H9 (cell line): ENCODE data around the gene TOM1L2. TPM values are rescaled to one million over a fixed set of nuclear protein-coding genes. Genes with fewer than 3 reads are reported as not detected.
"Not testable (repeated sequence)": the region's sequence is repeated elsewhere in the genome, so short reads cannot be mapped to it uniquely, and the experiment has no call there.

ENCODE experiments used
- DNase-seq: peaks from one replicate; pipeline ENCODE4 v3.0.0-alpha.2; 2017
- H2AFZ ChIP-seq: one replicate; pipeline ENCODE4 v1.6.1; 2013; ENCODE audit warnings: mild to moderate bottlenecking, low read length, control low read depth, moderate library complexity
- H2AK5ac ChIP-seq: 2 replicates; pipeline ENCODE4 v1.6.1; 2013; ENCODE audit warnings: low read length, control low read depth, mixed read lengths; ENCODE audit not compliant: insufficient read length
- H2BK120ac ChIP-seq: one replicate; pipeline ENCODE4 v1.6.1; 2013; ENCODE audit warnings: low read depth, mild to moderate bottlenecking, low read length, control low read depth, inconsistent platforms; ENCODE audit not compliant: poor library complexity, severe bottlenecking
- H2BK12ac ChIP-seq: 2 replicates; pipeline ENCODE4 v1.6.1; 2013; ENCODE audit warnings: low read length, control low read depth, mixed read lengths, low read depth; ENCODE audit not compliant: insufficient read length
- H2BK15ac ChIP-seq: 2 replicates; pipeline ENCODE4 v1.6.1; 2013; ENCODE audit warnings: low read depth, low read length, control low read depth
- H2BK20ac ChIP-seq: one replicate; pipeline ENCODE4 v1.6.1; 2013; ENCODE audit warnings: low read depth, mild to moderate bottlenecking, low read length, control low read depth, inconsistent platforms; ENCODE audit not compliant: poor library complexity, severe bottlenecking
- H2BK5ac ChIP-seq: 2 replicates; pipeline ENCODE4 v1.6.1; 2013; ENCODE audit warnings: low read length, control low read depth, mixed read lengths; ENCODE audit not compliant: insufficient read length
- H3K14ac ChIP-seq: 2 replicates; pipeline ENCODE4 v1.6.1; 2013; ENCODE audit warnings: low read length, control low read depth; ENCODE audit not compliant: insufficient read depth
- H3K18ac ChIP-seq: 2 replicates; pipeline ENCODE4 v1.6.1; 2013; ENCODE audit warnings: low read depth, mild to moderate bottlenecking, mixed read lengths, low read length, control low read depth; ENCODE audit not compliant: insufficient read length
- H3K23ac ChIP-seq: 2 replicates; pipeline ENCODE4 v1.6.1; 2013; ENCODE audit warnings: low read length, control low read depth, mixed read lengths, low read depth; ENCODE audit not compliant: insufficient read length
- H3K23me2 ChIP-seq: 2 replicates; pipeline ENCODE4 v1.6.1; 2013; ENCODE audit warnings: low read depth, mild to moderate bottlenecking, mixed read lengths, low read length, control low read depth; ENCODE audit not compliant: insufficient read length, poor library complexity, severe bottlenecking
- H3K27ac ChIP-seq: 2 replicates; pipeline ENCODE4 v1.5.1; 2013; ENCODE audit warnings: low read length, control low read depth, mixed read lengths, low read depth; ENCODE audit not compliant: insufficient read length
- H3K27me3 ChIP-seq: 2 replicates; pipeline ENCODE4 v1.6.1; 2013; ENCODE audit warnings: low read length, control low read depth, inconsistent platforms; ENCODE audit not compliant: insufficient read depth
- H3K4ac ChIP-seq: 2 replicates; pipeline ENCODE4 v1.6.1; 2013; ENCODE audit warnings: low read depth, mild to moderate bottlenecking, control low read depth, inconsistent platforms, low read length, moderate library complexity
- H3K4me1 ChIP-seq: 2 replicates; pipeline ENCODE4 v1.6.1; 2013; ENCODE audit warnings: low read length, control low read depth, inconsistent platforms; ENCODE audit not compliant: insufficient read depth
- H3K4me2 ChIP-seq: 2 replicates; pipeline ENCODE4 v1.6.1; 2013; ENCODE audit warnings: low read length, control low read depth, mixed read lengths; ENCODE audit not compliant: insufficient read length, insufficient read depth
- H3K56ac ChIP-seq: 2 replicates; pipeline ENCODE4 v1.6.1; 2013; ENCODE audit warnings: low read depth, mild to moderate bottlenecking, mixed read lengths, low read length, control low read depth; ENCODE audit not compliant: insufficient read length
- H3K79me1 ChIP-seq: 2 replicates; pipeline ENCODE4 v1.6.1; 2013; ENCODE audit warnings: low read depth, mild to moderate bottlenecking, moderate library complexity, low read length, control low read depth, inconsistent platforms; ENCODE audit not compliant: insufficient read depth, poor library complexity, severe bottlenecking
- H3K79me2 ChIP-seq: 2 replicates; pipeline ENCODE4 v1.6.1; 2013; ENCODE audit warnings: low read length, control low read depth, inconsistent platforms; ENCODE audit not compliant: insufficient read depth
- H3K9ac ChIP-seq: 2 replicates; pipeline ENCODE4 v1.6.1; 2013; ENCODE audit warnings: low read length, control low read depth, mixed read lengths; ENCODE audit not compliant: insufficient read length; ENCODE audit errors: extremely low read depth
- H3K9me3 ChIP-seq: one replicate; pipeline ENCODE4 v1.6.1; 2013; ENCODE audit warnings: low read depth, low read length, inconsistent platforms; ENCODE audit not compliant: control insufficient read depth
- H3T11ph ChIP-seq: one replicate; pipeline ENCODE4 v1.6.1; 2013; ENCODE audit warnings: mild to moderate bottlenecking, low read length, control low read depth, inconsistent platforms
- H4K20me1 ChIP-seq: one replicate; pipeline ENCODE4 v1.6.1; 2013; ENCODE audit not compliant: control insufficient read depth, insufficient read length, insufficient read depth
- H4K5ac ChIP-seq: 2 replicates; pipeline ENCODE4 v1.6.1; 2013; ENCODE audit warnings: low read depth, mild to moderate bottlenecking, mixed read lengths, low read length, control low read depth; ENCODE audit not compliant: insufficient read length
- H4K8ac ChIP-seq: replicated peaks from 2 replicates; pipeline ENCODE4 v1.6.1; 2013; ENCODE audit warnings: low read length, control low read depth, mixed read lengths, low read depth; ENCODE audit not compliant: insufficient read length
- H4K91ac ChIP-seq: 2 replicates; pipeline ENCODE4 v1.6.1; 2013; ENCODE audit warnings: low read depth, mild to moderate bottlenecking, moderate library complexity, mixed read lengths, low read length, control low read depth; ENCODE audit not compliant: insufficient read length
- H3K27ac Mint-ChIP-seq, 3 experiments: 2 replicates in 2 of 3; 3 replicates in 1 of 3; pipeline ENCODE4 v1.8.0; 2020 to 2021; ENCODE audit warnings: mixed read lengths in 3 of 3, mild to moderate bottlenecking in 1 of 3, moderate library complexity in 1 of 3
- H3K27me3 Mint-ChIP-seq: 2 replicates; pipeline ENCODE4 v1.8.0; 2021; ENCODE audit warnings: low read depth, mild to moderate bottlenecking, moderate library complexity, mixed read lengths
- H3K36me3 Mint-ChIP-seq, 3 experiments: 2 replicates in 2 of 3; 3 replicates in 1 of 3; pipeline ENCODE4 v1.8.0; 2020 to 2021; ENCODE audit warnings: low read depth in 3 of 3, mixed read lengths in 3 of 3; ENCODE audit not compliant: insufficient read depth in 1 of 3
- H3K4me1 Mint-ChIP-seq, 2 experiments: 2 replicates each; pipeline ENCODE4 v1.8.0; 2020; ENCODE audit warnings: mixed read lengths in 2 of 2
- H3K4me3 Mint-ChIP-seq, 2 experiments: 2 replicates in 1 of 2; 3 replicates in 1 of 2; pipeline ENCODE4 v1.8.0; 2020 to 2021; ENCODE audit warnings: mild to moderate bottlenecking in 2 of 2, mixed read lengths in 2 of 2, moderate library complexity in 1 of 2
- H3K9me3 Mint-ChIP-seq, 2 experiments: 2 replicates in 1 of 2; 3 replicates in 1 of 2; pipeline ENCODE4 v1.8.0; 2020; ENCODE audit warnings: mild to moderate bottlenecking in 2 of 2, mixed read lengths in 2 of 2, moderate library complexity in 1 of 2
- CTCF ChIP-seq: fragments of 200-600 bp; sonication (generic); conservative IDR thresholded peaks from 3 replicates; pipeline ENCODE4 v1.8.0; 2021; ENCODE audit warnings: antibody characterized with exemption, mild to moderate bottlenecking
- WGBS: extraction: QIAGEN DNeasy Blood & Tissue Kit; methylation state at CpG from one replicate; pipeline ENCODE4 v1.1.7; 2013; ENCODE audit warnings: missing lambda C conversion rate, low lambda C conversion rate, mixed read lengths; ENCODE audit not compliant: insufficient read length; ENCODE audit errors: extremely low coverage; 5-methylcytosine and 5-hydroxymethylcytosine counted together
- total RNA-seq: library from RNA; stranded (reverse); gene quantifications from 2 replicates; pipeline ENCODE4 v1.2.1, GENCODE V29; 2021

Gene TOM1L2
- total RNA-seq, 1 experiment from 2014 or later = 4.6 TPM

DNA sequence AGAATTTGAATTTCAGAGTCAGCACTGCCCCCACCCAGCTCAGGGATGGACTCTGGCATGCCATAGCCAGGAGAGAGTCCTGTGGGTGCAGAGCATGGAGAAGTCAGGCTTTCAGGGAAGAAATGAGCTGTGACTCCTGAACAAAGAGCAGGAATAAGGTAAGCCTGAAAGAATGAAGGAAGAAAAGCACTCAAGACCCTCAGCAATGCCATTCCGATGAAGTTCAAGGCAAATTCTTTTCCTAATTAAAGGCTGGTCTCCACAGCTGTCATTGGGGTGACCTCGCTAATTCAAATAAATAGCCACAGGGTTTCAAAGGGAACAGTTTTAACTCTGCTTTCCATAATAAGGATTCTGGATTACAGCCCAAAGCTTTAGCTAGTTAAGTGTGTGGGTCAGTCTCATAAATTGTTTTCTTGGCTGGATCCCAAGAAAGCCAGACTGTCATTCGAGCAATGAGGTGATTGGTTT, 31.7 kb downstream of the TOM1L2 start:
- no peak overlapping the region for H3K14ac ChIP-seq
- no peak overlapping the region for H2BK120ac ChIP-seq
- no peak overlapping the region for H4K8ac ChIP-seq
- no peak overlapping the region; a peak in 1 of 7 replicates for H3K27ac Mint-ChIP-seq
- no peak overlapping the region for H3K56ac ChIP-seq
- H3K4ac ChIP-seq = no peak overlapping the region
- H3K27ac ChIP-seq = no peak overlapping the region
- no peak overlapping the region for H2AFZ ChIP-seq
- no peaks in the 10 kb centered on the region for H3K36me3 Mint-ChIP-seq
- H3K23me2 ChIP-seq = no peaks in the 10 kb centered on the region
- H3K23ac ChIP-seq = no peak overlapping the region
- no peak overlapping the region for H4K91ac ChIP-seq
- H2AK5ac ChIP-seq = no peak overlapping the region
- no peak for TF ChIP-seq CTCF
- H2BK12ac ChIP-seq = no peak overlapping the region
- H3K27me3 Mint-ChIP-seq = no peaks in the 10 kb centered on the region; the same call in 1 of the 2 replicates
- H3K27me3 ChIP-seq = no peaks in the 10 kb centered on the region
- no peaks in the 10 kb centered on the region for H3K79me1 ChIP-seq
- no CpG with 5 or more reads among the region's 3 CpGs for WGBS
- no peaks in the 10 kb centered on the region for H3K9me3 Mint-ChIP-seq
- DNase-seq = no peak
- H2BK15ac ChIP-seq = no peak overlapping the region
- no peak overlapping the region for H3K4me3 Mint-ChIP-seq
- no peak overlapping the region for H3K4me2 ChIP-seq
- H3K4me1 Mint-ChIP-seq = peaks cover 32 to 41% of the 10 kb centered on the region in 2 experiments
- no peak overlapping the region for H2BK5ac ChIP-seq
- no peaks in the 10 kb centered on the region for H4K20me1 ChIP-seq
- no peaks in the 10 kb centered on the region; the same call in 1 of the 2 replicates for H3K4me1 ChIP-seq
- H2BK20ac ChIP-seq = no peak overlapping the region
- H3K79me2 ChIP-seq = no peaks in the 10 kb centered on the region
- no peak overlapping the region for H4K5ac ChIP-seq
- H3T11ph ChIP-seq = no peak overlapping the region
- no peaks in the 10 kb centered on the region for H3K9me3 ChIP-seq
- H3K18ac ChIP-seq = no peak overlapping the region
- H3K9ac ChIP-seq = no peak overlapping the region

DNA sequence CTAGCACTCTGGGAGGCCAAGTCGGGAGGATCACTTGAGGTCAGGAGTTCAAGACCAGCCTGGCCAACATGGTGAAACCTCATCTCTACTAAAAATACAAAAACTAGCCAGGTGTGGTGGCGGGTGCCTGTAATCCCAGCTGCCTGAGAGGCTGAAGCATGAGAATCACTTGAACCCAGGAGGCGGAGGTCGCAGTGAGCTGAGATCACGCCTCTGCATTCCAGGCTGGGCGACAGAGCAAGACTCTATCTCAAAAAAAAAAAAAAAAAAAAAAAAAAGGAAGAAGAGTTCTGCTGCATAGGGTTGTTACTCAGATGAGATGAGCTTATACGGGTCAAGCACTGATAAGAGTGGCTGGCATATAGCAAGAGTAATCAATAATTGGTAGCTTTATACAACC, 32.3 kb downstream of the TOM1L2 start:
- H3K36me3 Mint-ChIP-seq, H3K27me3 Mint-ChIP-seq, H2AK5ac ChIP-seq, H4K20me1 ChIP-seq, H3K14ac ChIP-seq, H2BK120ac ChIP-seq, H4K8ac ChIP-seq, H3K27me3 ChIP-seq, H2BK15ac ChIP-seq, H2BK20ac ChIP-seq, H3K27ac ChIP-seq, H4K91ac ChIP-seq, H3K4ac ChIP-seq, H3K4me1 ChIP-seq, H3K23me2 ChIP-seq, H3K9ac ChIP-seq, H3K9me3 ChIP-seq, H3K79me1 ChIP-seq, H3K23ac ChIP-seq, H3T11ph ChIP-seq, H2BK12ac ChIP-seq, H3K18ac ChIP-seq, H3K4me2 ChIP-seq, H3K56ac ChIP-seq, H2AFZ ChIP-seq, H3K4me3 Mint-ChIP-seq, H2BK5ac ChIP-seq, H3K9me3 Mint-ChIP-seq, H4K5ac ChIP-seq, DNase-seq, H3K27ac Mint-ChIP-seq, H3K79me2 ChIP-seq: not testable (repeated sequence)
- WGBS = no CpG with 5 or more reads among the region's 7 CpGs
- H3K4me1 Mint-ChIP-seq = peaks cover 32 to 41% of the 10 kb centered on the region in 2 experiments
